HEK293T (cell line): ENCODE results near the gene ZNF511.

Experiments
- CTCF ChIA-PET: fragments of 350-600 bp; formaldehyde crosslinking; extraction: SDS; loops from one replicate; lab custom pipeline; 2021; ENCODE audit warnings: antibody characterized with exemption, inconsistent platforms; lab: Yijun Ruan, JAX
- POLR2A ChIA-PET: fragments of 350-600 bp; formaldehyde crosslinking; extraction: SDS; loops from one replicate; lab custom pipeline; 2020; ENCODE audit warnings: antibody characterized with exemption, inconsistent platforms; lab: Yijun Ruan, JAX
- DNase-seq: peaks from one replicate; pipeline ENCODE4 v3.0.0; 2012; ENCODE audit warnings: mixed read lengths; ENCODE audit errors: extremely low spot score
- ARNT ChIP-seq: fragments of 450-650 bp; IDR thresholded peaks from 2 replicates; pipeline ENCODE4 v1.6.1; 2017; ENCODE audit warnings: mild to moderate bottlenecking
- BHLHE40 ChIP-seq: fragments of 450-650 bp; IDR thresholded peaks from 2 replicates; pipeline ENCODE4 v1.6.1; 2016; ENCODE audit warnings: mild to moderate bottlenecking, moderate library complexity, borderline replicate concordance
- CTBP1 ChIP-seq: fragments of 450-650 bp; IDR thresholded peaks from 2 replicates; pipeline ENCODE4 v1.6.1; 2016; ENCODE audit warnings: borderline replicate concordance
- ELF4 ChIP-seq: fragments of 450-650 bp; IDR thresholded peaks from 2 replicates; pipeline ENCODE4 v1.6.1; 2017; ENCODE audit warnings: antibody characterized with exemption
- FOXA1 ChIP-seq: fragments of 450-650 bp; IDR thresholded peaks from 2 replicates; pipeline ENCODE4 v1.6.1; 2016; ENCODE audit warnings: mild to moderate bottlenecking
- FOXK2 ChIP-seq: fragments of 450-650 bp; IDR thresholded peaks from 2 replicates; pipeline ENCODE4 v1.6.1; 2016; ENCODE audit warnings: mild to moderate bottlenecking
- FOXM1 ChIP-seq: fragments of 450-650 bp; IDR thresholded peaks from 2 replicates; pipeline ENCODE4 v1.6.1; 2017; ENCODE audit warnings: mild to moderate bottlenecking, borderline replicate concordance
- HDGF ChIP-seq: fragments of 450-650 bp; IDR thresholded peaks from 2 replicates; pipeline ENCODE4 v1.6.1; 2017; ENCODE audit warnings: antibody characterized with exemption, borderline replicate concordance
- L3MBTL2 ChIP-seq: fragments of 450-650 bp; conservative IDR thresholded peaks from 2 replicates; pipeline ENCODE4 v1.6.1; 2016; ENCODE audit warnings: mild to moderate bottlenecking
- LEF1 ChIP-seq: fragments of 450-650 bp; IDR thresholded peaks from 2 replicates; pipeline ENCODE4 v1.6.1; 2017; ENCODE audit warnings: mild to moderate bottlenecking, borderline replicate concordance
- NFRKB ChIP-seq: fragments of 450-650 bp; IDR thresholded peaks from 2 replicates; pipeline ENCODE4 v1.6.1; 2016; ENCODE audit warnings: mild to moderate bottlenecking, moderate library complexity
- PKNOX1 ChIP-seq: fragments of 450-650 bp; IDR thresholded peaks from 2 replicates; pipeline ENCODE4 v1.6.1; 2016
- SP1 ChIP-seq: fragments of 450-650 bp; IDR thresholded peaks from 2 replicates; pipeline ENCODE4 v1.6.1; 2017
- SUZ12 ChIP-seq: fragments of 450-650 bp; IDR thresholded peaks from 2 replicates; pipeline ENCODE4 v1.6.1; 2016; ENCODE audit warnings: mild to moderate bottlenecking
- TARDBP ChIP-seq: fragments of 450-650 bp; IDR thresholded peaks from 2 replicates; pipeline ENCODE4 v1.6.1; 2016
- ZNF384 ChIP-seq: fragments of 450-650 bp; IDR thresholded peaks from 2 replicates; pipeline ENCODE4 v1.6.1; 2016

The ZNF511 gene

GRCh38 chr10:133324857-133325260, 16.1 kb downstream of the ZNF511 start:
- ChIA-PET CTCF (no interaction called here), POLR2A (interaction anchor here (0.6 to 1.4 kb wide), 5 partner anchors 9 to 50 kb away, joined by 3 to 5 read pairs (median 4); partner anchors contain the start of gene FUOM)
- TF ChIP-seq SP1 (no peak), FOXK2 (no peak), PKNOX1 (no peak), ARNT (no peak), TARDBP (no peak), SUZ12 (no peak), FOXM1 (no peak), LEF1 (no peak), FOXA1 (no peak), L3MBTL2 (no peak), ZNF384 (no peak), HDGF (no peak), CTBP1 (no peak), NFRKB (no peak), ELF4 (no peak)
- DNase-seq, result no peak

- POLR2A ChIA-PET, result no interaction called here
- no peak for TF ChIP-seq SUZ12
- no peak for TF ChIP-seq L3MBTL2
- TF ChIP-seq LEF1, result no peak
- no peak for TF ChIP-seq FOXM1
- no peak for TF ChIP-seq TARDBP
- no peak for TF ChIP-seq SP1
- TF ChIP-seq ARNT, result no peak
- no peak for TF ChIP-seq ZNF384
- no peak for TF ChIP-seq ELF4
- no peak for TF ChIP-seq CTBP1
- no peak for TF ChIP-seq BHLHE40
- no peak for TF ChIP-seq PKNOX1
- TF ChIP-seq FOXK2, result no peak
- TF ChIP-seq NFRKB, result no peak
- no peak for TF ChIP-seq HDGF
- no peak for TF ChIP-seq FOXA1
- CTCF ChIA-PET, result no interaction called here
- DNase-seq, result no peak
Observed at GRCh38 chr10:133325440-133326222, 16.9 kb downstream of the ZNF511 start.

GRCh38 chr10:133326223-133326551, 17.5 kb downstream of the ZNF511 start:
- TF ChIP-seq ARNT (no peak), SP1 (no peak), ZNF384 (no peak)
- ChIA-PET CTCF (no interaction called here), POLR2A (no interaction called here)
- no peak for DNase-seq

GRCh38 chr10:133326745-133327650, 18.3 kb downstream of the ZNF511 start:
- CTCF ChIA-PET, result interaction anchor here (1.8 kb wide), 1 partner anchor 9 kb away, joined by 7 read pairs; no protein-coding TSS in a partner anchor
- no peak for DNase-seq
- POLR2A ChIA-PET, result interaction anchor here (1.0 to 1.4 kb wide), 3 partner anchors 31 to 51 kb away, joined by 3 to 5 read pairs (median 5); partner anchors contain the start of genes ECHS1 and FUOM

More at GRCh38 chr10:133326745-133327650, 18.3 kb downstream of the ZNF511 start:
- TF ChIP-seq FOXM1 (no peak), ARNT (no peak), LEF1 (no peak), ZNF384 (no peak), TARDBP (no peak), L3MBTL2 (no peak), BHLHE40 (no peak), FOXK2 (no peak), PKNOX1 (no peak), NFRKB (no peak)
